HT1080 (cell line): ENCODE data around the gene DARS2. TPM values are rescaled to one million over a fixed set of nuclear protein-coding genes. Genes with fewer than 3 reads are reported as not detected.
"Not testable (repeated sequence)": the region's sequence is repeated elsewhere in the genome, so short reads cannot be mapped to it uniquely, and the experiment has no call there.

ENCODE experiments used
- DNase-seq: peaks from one replicate; pipeline ENCODE4 v3.0.0-alpha.2; 2015; ENCODE audit warnings: low read depth
- total RNA-seq: library from RNA; depleted of rRNA; stranded (reverse); fragments of >200 nt; shearing (Covaris generic); gene quantifications from 2 replicates; pipeline ENCODE4 v1.2.3, GENCODE V29; 2014

Gene DARS2
- total RNA-seq, 1 experiment from 2014 or later = 60.6 TPM

- peak; percentile 77 for DNase-seq
Observed at GRCh38 chr1:173862146-173862768, 37.8 kb downstream of the DARS2 start.

DNA sequence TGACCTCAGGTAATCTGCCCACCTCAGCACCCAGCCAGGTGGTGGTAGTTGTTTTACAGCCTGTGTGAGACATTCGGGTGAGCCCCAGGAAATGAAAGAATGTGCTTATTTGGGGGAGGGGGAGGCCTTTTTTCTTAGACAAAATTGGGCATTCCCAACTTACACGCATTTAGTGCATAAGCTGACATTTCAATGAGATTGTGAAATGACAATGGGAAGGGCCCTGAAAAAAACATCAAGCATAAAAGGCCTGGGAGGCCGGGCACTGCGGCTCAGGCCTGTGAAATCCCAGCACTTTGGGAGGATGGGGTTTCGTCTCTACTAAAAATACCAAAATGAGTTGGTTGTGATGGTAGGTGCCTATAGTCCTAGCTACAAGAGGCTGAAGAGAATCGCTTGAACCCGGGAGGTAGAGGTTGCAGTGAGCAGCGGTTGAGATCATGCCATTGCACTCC lies 38.3 kb downstream of the DARS2 start:
- peak; percentile 72 for DNase-seq

DNA sequence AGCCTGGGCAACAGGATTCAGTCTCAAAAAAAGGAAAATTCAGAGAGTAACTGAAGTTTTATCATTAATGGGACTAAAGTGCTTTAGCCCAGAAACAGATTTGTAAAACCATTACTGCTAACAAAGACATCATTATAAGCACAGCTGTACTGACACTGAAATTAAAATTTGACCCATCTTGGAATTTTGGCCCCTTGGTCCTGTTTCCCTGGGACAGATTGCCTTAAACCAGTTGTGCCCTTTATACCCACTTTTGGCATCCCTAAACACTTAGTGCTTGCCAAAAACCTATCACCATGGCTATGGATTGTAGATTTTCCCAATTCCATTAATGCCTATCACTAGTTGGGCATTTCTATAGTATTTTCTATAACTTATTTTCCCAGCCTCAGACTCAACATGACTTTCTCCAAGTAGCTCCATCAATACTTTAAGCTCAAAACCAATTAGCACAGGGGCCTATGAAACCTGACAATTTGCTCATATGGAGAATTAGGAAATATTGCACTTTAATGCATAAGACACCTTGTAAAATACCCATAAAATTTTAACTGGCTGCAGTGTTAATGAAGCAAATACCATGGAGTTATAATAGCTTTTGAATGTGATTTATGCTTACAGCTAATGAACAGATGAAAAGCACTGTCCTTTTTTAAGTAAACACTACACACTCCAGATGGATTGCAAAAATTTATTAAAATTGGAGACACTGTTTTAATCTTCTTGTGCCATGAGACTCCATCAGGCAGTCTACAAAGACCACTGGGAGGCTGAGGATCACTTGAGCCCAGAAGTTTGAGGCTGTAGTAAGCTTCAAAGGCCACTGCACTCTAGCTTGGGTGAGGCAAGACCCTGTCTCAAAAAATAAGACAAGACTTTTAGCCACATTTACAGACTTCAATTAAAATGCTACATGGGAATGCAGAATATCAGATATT lies 39.0 kb downstream of the DARS2 start:
- DNase-seq = no peak

DNA sequence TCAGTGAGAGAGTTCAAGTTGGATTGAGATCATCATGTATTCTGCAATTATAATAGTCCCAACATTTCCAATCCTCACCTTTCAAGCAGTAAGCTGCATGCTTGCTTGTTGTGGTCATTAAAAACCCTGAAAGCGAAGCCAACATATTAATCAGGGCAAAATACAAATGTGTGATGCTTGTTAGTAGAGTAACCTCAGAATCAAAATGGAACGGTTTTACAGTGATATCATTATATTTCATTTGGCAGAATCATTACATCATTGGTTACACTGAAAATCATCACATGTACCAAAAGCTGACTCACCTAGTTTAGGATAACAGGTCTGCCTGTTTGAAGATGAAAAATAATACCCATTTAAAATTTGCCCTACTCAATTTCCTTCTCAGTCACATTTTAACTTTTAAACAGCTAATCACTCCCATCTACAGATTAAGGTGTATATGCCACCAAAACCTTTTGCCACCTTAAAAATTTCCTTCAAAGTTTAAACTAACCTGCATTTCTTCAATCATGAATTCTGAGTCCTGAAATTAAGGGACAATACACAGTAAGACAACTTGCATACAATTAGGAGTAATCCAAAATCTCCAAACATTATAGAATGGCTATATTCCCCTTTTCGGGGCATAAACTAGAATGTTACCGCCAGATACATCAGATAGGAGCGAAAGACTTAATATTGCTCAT lies 39.9 kb downstream of the DARS2 start:
- peak; percentile 34 for DNase-seq

GRCh38 chr1:173865468-173866164 lies 41.1 kb downstream of the DARS2 start:
- DNase-seq = peak; percentile 20

DNA sequence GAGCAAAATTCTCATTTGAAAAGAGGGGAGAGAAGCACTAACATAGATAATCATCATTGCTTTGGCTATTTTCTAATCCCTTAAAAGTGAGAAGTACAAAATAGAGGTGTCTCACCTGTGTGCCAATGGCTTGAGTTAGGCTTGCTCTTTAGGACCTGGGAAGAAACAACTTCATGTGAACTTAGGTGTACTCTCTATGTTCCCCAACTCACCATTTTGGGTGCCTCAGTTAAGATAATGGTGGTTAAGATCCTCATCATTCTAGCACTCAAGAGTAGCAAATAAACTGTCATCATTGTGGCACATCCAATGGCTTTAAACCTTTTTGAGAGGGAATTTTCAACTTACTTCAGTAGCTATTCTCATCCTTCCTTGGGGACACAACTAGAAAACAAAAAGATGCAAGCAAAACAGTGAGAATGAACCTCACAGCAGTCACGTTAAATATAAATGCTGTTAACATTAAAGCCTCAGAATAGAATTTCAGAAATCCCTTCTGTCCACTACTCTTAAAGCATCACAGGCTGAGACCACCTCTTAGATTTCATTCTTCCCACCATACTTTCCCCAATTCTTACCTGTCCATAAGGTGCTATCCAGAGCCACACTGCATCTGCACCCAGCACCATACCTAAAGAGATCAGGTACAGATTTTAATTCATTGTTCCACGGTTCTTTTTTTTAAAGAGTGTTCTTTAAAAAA lies 42.1 kb downstream of the DARS2 start:
- DNase-seq = peak; percentile 17

DNA sequence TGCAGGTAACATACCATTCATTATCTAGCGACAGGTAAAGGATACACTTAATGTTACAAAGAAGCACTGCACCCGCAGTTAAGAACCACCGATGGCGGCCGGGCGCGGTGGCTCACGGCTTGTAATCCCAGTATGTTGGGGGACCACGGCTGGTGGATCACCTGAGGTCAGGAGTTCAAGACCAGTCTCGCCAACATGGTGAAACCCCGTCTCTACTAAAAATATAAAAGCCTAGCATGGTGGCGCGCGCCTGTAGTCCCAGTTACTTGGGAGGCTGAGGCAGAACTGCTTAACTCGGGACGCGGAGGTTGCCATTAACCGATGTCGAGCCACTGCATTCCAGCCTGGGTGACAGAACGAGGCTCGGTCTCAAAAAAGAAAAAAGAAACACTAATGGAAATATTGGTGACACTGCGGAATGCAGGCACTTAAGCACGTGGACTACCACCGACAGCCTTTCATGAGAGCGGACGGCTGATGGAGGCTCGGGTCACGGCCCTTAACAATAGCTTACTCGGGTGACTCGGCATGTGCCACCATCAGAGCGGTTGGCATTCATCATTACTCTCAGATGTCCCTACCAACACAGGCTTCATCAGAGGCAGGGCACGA lies 42.8 kb downstream of the DARS2 start:
- no peak for DNase-seq

GRCh38 chr1:173867753-173868265 lies 43.3 kb downstream of the DARS2 start, which contains the start of gene GAS5:
GAS5 (minus strand) TSS chr1:173867989.
- DNase-seq = peak; percentile 98

- DNase-seq = no peak
Observed at GRCh38 chr1:173868266-173869020, 44.0 kb downstream of the DARS2 start, which contains the start of gene ZBTB37. ZBTB37 (plus strand) TSS chr1:173868380; CDS start chr1:173870226, 1,846 bp downstream.

- no peak for DNase-seq
Observed at GRCh38 chr1:173869021-173869359, 44.5 kb downstream of the DARS2 start.

DNA sequence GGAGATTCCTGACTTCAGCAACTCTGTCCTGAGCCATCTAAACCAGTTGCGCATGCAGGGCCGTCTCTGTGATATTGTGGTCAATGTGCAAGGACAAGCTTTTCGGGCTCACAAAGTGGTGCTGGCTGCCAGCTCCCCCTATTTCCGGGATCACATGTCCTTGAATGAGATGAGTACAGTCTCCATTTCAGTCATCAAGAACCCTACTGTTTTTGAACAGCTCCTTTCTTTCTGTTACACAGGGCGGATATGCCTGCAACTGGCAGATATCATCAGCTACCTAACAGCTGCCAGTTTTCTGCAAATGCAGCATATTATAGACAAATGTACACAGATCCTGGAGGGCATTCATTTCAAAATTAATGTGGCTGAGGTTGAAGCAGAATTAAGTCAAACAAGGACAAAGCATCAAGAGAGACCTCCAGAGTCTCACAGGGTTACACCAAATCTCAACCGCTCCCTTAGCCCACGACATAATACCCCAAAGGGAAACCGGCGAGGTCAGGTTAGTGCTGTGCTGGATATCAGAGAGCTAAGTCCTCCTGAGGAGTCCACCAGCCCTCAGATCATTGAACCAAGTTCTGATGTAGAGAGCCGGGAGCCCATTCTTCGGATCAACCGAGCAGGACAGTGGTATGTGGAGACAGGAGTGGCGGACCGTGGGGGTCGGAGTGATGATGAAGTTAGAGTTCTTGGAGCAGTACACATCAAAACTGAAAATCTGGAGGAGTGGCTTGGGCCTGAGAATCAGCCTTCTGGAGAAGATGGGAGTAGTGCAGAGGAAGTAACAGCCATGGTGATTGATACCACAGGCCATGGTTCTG lies 46.0 kb downstream of the DARS2 start:
- no peak for DNase-seq

DNA sequence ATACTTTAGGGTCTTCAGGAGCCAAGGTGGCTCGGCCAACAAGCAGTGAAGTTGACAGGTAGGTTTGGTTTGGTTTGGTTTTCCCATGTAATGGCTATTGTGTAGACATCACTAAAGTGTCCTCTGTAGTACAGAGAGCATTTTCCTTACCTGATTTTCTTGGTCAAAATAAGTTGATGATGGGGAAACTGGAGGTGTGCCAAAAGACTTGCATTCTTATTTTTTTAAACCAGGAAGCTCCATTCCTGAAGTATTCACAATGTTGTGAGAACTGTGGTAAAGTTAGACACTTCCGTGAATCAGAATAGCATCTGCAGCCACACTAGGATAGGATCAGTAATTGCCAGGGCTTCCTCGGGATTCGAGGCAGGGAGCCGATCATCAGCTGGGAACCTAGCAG lies 46.6 kb downstream of the DARS2 start:
- no peak for DNase-seq

DNA sequence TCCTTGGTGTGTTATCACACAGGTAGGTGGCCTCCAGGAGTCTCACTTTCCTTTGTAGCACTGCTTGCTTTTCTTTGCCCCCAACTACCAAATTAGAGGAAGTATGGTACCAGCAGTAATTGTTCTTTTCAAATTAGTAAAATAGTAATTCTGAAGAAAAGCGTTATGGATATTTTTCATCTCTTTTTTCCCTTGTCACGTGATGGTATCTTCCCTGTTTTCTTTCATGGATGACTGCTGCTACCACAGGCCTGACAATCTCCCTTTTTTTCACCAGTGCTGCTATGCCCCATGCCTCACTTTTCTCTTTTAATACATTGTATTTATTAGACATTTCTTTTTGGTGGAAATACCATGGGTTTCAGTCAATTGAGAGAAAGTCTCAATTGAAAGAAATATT lies 47.0 kb downstream of the DARS2 start:
- DNase-seq = no peak

DNA sequence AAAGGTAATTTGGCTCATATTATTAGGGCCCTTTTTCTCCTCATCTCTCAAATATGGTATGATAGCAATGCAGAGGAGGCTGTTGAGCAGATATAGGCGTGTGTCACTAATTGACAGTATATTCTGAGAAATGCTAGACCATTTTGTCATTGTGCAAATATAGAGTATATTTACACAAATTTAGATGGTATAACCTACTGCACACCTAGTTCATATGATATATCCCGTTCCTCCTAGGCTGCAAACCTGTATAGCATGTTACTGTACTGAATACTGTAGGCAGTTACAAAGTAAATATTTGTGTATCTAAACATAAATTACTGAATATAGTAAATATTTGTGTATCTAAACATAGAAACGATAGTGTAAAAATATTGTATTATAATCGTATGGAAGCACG lies 52.3 kb downstream of the DARS2 start:
- no peak for DNase-seq

DNA sequence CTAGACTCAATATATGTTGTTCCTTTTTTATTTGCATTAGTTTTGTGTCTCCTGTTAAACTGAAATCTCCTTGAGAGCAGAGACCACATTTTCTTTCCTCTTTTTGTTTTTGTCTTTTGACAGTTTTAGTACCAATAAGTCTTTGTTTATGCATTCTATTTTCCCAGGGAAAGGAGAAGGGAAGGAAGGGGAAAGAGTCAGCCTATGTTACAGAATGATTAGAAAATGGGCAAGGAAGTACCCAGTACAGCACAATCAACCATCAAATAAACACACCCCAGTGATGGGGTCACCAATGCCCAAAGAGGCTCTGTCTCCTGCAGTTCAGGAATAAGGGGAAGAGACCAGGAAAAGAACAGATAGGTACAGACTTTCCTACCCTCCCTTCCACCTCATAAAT lies 53.8 kb downstream of the DARS2 start:
- no peak for DNase-seq

GRCh38 chr1:173881117-173881516 lies 56.6 kb downstream of the DARS2 start:
- not testable (repeated sequence) for DNase-seq

GRCh38 chr1:173884701-173885100 lies 60.2 kb downstream of the DARS2 start:
- DNase-seq = no peak
